ENCODE results near the gene LIMK2.

LIMK2 gene

DNA sequence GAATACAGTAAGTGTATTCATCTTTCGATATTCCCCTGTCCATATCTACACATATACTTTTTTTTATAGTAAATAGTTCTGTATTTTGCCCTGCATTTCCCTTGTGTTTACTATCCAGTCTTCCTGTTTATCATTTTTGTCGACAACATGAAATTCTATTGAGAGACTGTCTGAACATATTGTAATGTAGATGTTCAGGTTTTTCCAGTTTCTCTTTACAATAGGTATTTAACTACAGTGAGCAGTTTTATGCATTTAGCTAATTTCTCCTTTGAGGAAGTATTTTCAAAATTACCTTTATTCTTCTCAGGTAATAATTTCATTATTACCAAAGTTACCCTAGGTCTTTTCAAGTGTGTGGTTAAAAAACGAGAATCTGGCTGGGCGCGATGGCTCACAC is 63.5 kb downstream of the LIMK2 start:
- no peak for DNase-seq

DNA sequence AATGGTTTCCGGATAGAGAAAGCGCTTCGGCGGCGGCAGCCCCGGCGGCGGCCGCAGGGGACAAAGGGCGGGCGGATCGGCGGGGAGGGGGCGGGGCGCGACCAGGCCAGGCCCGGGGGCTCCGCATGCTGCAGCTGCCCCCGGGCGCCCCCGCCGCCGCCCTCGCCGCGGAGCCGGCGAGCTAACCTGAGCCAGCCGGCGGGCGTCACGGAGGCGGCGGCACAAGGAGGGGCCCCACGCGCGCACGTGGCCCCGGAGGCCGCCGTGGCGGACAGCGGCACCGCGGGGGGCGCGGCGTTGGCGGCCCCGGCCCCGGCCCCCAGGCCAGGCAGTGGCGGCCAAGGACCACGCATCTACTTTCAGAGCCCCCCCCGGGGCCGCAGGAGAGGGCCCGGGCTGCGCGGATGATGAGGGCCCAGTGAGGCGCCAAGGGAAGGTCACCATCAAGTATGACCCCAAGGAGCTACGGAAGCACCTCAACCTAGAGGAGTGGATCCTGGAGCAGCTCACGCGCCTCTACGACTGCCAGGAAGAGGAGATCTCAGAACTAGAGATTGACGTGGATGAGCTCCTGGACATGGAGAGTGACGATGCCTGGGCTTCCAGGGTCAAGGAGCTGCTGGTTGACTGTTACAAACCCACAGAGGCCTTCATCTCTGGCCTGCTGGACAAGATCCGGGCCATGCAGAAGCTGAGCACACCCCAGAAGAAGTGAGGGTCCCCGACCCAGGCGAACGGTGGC is 64.5 kb downstream of the LIMK2 start:
- DNase-seq: no peak

DNA sequence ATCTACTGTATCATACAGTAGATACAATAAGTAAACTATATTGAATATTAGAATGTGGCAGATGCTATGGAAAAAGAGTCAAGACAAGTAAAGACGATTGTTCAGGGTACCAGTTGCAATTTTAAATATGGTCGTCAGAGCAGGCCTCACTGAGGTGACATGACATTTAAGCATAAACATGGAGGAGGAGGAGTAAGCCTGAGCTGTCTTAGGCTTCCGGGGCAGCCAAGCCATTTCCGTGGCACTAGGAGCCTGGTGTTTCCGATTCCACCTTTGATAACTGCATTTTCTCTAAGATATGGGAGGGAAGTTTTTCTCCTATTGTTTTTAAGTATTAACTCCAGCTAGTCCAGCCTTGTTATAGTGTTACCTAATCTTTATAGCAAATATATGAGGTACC is 65.6 kb downstream of the LIMK2 start:
- DNase-seq: no peak

DNA sequence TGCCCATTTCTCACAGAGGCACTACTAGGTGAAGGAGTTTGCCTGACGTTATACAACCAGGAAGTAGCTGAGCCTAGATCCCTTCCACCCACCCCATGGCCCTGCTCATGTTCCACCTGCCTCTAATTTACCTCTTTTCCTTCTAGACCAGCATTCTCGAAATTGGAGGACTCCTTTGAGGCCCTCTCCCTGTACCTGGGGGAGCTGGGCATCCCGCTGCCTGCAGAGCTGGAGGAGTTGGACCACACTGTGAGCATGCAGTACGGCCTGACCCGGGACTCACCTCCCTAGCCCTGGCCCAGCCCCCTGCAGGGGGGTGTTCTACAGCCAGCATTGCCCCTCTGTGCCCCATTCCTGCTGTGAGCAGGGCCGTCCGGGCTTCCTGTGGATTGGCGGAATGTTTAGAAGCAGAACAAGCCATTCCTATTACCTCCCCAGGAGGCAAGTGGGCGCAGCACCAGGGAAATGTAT is 66.1 kb downstream of the LIMK2 start:
- DNase-seq: no peak

DNA sequence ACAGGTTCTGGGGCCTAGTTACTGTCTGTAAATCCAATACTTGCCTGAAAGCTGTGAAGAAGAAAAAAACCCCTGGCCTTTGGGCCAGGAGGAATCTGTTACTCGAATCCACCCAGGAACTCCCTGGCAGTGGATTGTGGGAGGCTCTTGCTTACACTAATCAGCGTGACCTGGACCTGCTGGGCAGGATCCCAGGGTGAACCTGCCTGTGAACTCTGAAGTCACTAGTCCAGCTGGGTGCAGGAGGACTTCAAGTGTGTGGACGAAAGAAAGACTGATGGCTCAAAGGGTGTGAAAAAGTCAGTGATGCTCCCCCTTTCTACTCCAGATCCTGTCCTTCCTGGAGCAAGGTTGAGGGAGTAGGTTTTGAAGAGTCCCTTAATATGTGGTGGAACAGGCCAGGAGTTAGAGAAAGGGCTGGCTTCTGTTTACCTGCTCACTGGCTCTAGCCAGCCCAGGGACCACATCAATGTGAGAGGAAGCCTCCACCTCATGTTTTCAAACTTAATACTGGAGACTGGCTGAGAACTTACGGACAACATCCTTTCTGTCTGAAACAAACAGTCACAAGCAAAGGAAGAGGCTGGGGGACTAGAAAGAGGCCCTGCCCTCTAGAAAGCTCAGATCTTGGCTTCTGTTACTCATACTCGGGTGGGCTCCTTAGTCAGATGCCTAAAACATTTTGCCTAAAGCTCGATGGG is 66.7 kb downstream of the LIMK2 start:
- no peak for DNase-seq

DNA sequence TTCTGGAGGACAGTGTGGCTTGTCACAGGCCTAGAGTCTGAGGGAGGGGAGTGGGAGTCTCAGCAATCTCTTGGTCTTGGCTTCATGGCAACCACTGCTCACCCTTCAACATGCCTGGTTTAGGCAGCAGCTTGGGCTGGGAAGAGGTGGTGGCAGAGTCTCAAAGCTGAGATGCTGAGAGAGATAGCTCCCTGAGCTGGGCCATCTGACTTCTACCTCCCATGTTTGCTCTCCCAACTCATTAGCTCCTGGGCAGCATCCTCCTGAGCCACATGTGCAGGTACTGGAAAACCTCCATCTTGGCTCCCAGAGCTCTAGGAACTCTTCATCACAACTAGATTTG is 67.2 kb downstream of the LIMK2 start:
- no peak for DNase-seq

DNA sequence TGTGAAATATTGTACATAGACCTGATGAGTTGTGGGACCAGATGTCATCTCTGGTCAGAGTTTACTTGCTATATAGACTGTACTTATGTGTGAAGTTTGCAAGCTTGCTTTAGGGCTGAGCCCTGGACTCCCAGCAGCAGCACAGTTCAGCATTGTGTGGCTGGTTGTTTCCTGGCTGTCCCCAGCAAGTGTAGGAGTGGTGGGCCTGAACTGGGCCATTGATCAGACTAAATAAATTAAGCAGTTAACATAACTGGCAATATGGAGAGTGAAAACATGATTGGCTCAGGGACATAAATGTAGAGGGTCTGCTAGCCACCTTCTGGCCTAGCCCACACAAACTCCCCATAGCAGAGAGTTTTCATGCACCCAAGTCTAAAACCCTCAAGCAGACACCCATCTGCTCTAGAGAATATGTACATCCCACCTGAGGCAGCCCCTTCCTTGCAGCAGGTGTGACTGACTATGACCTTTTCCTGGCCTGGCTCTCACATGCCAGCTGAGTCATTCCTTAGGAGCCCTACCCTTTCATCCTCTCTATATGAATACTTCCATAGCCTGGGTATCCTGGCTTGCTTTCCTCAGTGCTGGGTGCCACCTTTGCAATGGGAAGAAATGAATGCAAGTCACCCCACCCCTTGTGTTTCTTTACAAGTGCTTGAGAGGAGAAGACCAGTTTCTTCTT is 67.9 kb downstream of the LIMK2 start:
- no peak for DNase-seq

DNA sequence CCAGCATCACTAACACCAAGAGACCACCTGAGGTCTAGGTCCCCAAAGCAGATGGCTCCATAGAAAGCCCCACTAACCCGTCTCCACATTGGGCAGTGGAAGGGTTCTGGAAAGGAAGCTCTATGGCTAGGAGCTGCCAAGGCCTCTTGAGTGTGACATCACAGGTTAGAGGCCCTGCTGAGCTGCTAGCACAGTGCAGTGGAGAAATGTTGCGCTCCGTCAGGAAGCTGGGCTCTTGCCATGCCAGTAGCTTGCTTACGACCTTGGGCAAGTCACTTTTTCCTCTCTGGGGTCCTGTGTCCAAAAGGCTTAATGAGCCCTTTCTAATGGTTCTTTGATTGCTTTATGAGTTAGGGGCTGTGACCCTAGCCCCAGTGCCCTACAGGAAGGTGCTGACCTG is 69.6 kb downstream of the LIMK2 start:
- DNase-seq: no peak

DNA sequence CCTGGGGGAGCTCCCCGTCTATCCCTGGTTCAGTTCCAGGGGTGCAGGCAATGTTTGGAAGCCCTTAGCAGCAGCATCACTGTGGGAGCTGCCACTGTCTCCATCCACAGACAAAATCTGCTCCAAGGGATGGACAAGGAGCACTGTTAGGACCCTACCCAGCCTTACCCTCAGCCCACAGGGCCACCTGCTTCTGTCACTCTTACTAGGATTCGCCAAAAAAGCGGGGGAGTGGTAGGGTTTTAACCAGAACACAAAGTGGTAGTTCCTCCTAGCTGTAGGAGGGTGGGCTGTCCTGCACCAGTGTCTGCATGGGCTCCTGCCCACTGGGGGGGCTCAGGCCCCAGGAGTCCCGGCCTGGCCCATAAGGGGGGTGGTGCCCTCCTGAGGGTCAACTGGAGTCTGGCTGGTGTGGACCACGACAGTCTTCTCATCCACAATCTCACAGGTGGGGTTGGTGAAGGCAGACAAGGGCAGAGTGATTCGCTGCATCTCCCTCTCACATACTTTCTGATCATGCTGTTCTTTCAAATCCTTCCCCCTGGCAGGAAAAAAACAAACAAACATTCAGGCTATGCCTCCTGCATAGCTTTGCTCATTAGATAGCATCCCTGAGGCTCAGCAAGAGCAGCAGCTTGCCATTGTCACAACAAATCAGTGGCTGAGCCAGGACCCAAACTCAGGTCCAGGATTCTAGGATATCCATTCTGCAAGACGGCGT is 70.8 kb downstream of the LIMK2 start:
- DNase-seq: no peak

DNA sequence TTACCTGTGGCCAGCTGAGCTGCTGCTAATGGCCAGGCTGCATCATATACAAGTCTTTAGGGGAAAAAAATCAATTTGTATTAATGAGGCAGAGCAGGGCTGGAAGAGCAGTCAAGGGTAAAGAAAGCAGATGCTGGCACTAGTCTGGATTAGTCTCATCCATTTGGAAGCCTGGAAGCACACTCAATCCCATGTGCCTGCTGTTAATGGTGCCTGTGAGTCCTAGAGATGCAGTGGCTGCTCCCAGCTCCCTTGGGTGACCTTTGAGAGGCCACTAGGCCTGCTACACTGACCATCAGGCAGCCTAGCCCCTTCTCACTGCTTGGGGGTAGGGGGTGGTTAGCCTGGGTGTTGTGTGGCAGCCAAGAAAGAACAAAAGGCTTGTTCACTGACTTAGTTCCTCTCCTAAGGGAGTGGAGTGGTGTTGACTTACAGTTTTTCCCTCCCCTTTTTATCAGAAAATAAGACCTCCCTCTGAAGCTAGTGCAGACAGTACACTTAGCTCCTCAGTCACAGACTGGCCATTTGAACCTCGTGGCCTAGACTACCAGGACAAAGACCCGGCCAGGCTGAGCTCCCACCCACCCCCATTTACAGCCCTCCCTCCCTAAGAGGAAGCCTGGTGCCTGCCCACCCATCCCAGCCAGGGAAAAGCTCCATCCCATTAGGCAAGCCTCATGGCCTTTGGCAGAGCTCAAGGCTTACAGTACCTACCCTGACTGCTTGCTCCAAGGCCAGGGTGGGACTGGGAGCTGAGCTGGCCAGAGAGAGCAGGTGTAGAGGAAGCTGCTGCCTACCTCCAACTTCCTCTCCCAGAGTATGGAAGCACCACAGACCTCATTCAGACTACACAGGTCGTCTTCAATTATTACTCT is 72.4 kb downstream of the LIMK2 start:
- DNase-seq: no peak

DNA sequence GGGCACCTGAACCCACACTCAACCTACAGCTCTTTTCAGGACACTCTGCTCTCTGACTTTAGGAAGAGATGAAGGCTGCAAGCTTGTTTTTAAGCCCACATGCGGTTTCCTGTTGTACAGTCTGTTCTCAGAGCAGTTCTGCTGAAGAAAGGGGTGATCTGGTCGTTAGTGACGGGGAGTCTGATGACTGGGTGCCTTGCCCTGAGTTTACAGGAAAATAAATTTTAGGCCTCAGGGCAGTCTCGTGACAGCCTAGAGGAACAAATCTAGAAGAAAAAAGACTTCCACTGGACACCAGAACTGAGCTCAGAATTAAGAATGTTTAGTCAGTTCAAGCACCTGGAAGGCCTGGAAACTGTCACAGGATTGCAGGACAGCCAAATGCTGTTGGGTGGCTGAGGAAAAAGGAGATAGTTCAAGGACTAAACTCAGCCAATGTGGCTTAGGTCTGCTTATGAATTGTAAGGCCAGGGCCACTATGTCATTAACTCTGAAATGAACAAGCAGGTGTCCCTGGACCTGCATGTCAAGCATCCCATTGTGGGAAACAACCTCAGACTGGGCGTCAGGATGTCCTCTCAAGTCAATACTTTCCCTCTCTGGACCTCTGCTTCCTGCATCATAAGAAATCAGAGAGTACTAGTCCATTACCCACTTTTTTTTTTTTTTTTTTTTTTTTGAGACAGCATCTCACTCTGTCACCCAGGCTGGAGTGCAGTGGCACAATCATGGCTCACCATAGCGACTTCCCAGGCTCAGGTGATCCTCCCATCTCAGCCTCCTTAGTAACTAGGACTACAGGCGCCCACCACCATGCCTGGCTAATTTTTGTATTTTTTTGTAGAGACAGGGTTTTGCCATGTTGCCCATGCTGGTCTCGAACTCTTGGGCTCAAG is 74.5 kb downstream of the LIMK2 start:
- no peak for DNase-seq

DNA sequence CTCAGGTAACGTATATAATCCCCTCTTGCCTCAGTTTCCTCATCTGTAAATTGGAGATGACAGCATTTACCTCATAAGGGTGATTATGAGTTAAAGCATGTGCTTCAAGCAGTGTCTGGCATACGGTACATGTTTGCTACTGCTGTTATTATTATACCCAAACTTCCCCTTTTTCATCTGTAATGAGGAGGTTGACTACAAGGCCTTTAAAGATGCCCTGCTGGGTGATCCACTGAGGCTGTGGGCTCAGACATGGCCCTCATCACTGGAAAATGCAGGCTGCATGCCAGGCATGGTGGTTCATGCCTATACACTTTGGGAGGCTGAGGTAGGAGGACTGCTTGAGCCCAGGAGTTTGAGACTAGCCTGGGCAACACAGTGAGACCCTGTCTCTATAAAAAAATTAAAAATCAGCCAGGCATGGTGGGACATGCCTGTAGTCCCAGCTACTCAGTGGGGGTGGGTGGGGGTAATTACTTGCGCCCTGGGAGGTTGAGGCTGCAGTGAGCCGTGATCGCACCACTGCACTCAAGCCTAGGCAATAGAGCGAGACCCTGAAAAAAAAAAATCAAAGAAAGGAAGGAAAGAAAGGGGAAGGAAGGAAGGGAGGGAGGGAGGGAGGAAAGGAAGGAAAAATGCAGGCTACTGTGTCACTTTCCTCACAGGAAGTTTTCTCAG is 75.9 kb downstream of the LIMK2 start:
- DNase-seq: no peak

DNA sequence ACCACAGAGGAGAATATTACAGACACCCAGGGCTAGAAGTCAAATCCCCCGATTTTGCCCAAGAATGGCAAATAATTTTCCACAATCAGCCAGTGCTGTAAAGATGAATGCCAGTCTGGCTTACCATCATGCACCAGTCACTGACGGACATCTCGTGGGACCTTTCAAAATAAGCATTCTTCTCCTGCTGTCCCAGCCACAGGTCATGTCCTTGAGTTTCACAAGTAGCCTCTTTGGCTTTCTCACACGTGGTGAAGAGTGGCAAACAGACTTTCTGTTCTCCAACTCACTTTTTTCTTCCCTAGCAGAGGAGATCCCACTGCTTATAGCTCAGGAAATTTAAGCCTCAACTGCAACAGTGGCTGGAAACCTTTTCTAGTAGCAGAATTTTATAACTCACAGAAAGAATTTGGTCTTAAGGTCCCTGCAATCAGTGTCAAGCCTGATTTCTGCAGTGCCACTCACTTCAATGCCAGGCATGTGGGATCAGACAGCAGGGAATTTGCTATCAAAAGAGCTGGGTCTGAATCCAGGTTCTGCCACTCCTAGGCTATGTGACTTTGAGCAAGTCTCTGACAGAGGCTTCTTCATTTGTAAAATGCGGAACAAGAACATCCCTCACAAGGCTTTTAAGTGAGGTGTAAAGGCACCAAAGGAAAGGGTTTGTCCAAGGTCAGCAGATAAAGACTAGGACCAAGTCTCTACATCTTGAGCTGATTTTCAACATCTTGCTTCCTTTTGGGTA is 76.6 kb downstream of the LIMK2 start:
- DNase-seq: no peak

DNA sequence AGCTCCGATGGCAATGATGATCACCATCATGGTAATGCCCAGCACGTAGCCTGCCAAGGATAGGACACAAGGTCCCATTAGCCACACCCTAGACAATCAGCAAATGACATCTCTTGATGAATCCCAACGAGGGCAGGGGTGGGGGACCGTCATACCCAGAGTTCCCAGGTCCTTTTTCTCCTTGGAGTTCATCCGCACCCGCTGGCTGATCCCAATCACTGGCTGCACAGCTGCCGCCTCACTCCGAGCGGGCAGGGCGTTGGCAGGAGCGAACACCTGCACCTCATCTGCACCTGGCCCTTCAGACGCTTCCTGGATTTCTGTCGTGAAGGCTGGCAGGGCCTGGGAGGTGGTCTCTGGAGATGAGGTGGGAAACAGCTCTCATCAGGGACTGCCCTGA is 77.2 kb downstream of the LIMK2 start:
- peak; percentile 73 for DNase-seq

DNA sequence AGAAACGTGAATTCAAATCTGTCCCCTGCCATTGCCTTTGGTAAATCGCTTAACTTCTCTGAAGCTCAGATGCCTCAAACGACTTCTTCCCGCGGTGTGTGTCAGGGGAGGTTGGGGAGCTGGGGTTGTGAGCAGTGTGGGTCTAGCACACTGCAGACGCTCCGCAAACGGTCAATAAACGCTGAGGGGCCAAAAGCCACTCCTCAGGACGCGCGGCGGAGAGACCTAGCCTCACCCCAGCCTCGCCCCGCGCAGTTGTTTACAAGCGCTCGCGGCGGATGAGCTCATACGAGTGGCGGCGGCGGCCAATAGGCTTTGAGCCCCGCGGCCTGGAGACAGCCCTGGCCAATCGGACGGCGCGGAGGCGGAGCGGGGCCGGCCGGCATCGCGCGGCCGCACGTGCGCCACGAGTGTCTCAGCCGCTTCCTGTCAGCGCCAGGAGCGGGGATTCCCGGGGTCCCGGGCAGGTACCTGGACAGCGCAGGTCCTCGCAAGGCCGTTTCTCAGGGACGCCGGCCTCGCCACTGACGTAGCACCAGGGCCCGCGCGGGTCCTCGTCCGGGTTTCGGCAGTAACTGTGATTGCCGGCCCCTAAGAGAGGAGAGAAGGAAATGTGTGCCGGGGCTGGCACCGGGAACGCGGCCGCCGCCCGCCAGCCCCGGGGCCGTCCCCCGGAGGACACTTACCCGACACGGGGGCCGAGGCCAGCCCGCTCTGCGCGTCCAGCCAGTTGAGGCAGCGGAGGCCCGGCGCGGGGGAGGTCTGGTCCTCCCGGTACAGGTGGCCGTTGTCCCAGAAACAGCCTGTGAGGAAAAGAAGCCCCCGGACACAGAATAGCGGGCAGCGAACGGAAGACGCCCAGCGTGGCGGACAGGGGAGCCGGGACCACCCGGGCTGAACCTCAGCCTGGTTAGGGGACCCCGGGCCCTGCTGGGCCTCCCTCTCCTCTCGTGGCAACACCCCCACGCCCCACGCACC is 78.7 kb downstream of the LIMK2 start:
- peak; percentile 87 for DNase-seq

DNA sequence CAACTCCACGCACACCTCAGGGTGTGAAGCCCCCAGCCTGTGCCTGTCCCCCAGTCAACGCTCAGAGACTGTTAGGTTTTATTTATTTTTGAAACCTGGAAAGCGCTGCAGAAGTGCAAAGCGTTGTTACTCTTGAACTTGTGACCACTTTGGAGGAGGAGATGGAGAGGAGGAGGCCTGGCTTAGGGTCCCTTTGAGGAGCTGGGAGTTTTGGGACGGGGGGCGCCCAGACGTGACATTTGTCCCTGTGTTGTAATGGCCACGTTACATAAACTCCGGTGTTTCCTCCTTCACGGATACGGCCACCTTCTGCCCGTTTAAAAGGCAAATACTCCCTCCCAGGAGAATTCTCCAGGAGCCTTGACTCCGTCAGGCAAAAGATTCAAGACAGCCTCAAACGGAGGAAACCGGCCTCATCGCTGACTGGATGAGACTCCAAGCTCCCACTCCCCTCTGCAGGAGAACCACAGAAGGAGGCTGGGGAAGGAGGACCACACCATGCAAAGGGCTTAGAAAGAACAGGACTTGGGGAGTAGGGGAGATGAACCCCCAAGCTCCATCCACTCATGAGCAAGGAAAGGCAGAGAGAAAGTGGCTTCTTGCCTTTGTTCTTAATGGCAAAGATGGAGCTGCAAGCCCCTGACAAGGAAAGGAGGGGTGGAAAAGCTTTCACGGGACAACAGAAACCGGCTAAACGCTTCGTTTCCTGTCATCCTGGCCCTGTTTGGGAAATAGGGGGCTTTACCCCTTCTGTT is 79.6 kb downstream of the LIMK2 start:
- DNase-seq: no peak

DNA sequence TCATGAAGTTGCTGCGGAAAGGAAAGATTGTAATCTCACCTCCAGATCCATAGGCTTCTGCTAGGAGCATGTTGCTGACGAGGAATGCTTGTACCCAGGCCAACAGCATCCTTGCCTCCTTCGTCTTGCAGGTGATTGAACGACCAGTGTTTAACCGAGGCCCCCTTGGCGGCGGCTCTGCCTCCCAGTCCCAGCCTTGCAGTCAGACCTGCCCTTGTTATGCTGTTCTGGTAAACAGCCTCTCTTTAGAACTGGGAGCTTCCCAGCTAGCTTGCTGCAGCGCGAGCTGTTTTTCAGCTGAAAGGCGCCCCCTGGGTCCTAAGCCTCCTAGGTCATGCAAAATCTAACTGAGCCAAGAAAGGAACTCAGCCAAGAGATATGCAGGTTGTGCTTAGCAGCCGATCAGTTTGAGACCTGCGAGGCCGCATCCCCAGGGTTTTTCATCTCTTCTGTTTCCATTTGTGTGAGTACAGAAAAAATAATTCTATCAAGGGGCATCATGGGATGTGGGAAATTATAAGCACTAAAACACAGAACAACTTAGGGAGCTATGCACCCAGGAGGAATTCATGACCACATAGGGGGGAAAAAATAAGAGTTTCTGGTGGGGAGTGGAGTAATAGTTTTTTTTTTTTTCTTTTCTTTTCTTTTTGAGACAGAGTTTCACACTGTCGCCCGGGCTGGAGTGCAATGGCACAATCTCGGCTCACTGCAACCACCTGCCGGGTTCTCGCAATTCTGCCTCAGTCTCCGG is 80.3 kb downstream of the LIMK2 start, which contains the start of gene PIK3IP1:
Gene PIK3IP1, minus strand, starts transcription at position 253 of the 754 bp plus-strand sequence. Its CDS starts 144 bp downstream, at position 109.
- DNase-seq: peak; percentile 66
